ENCODE results near the gene ANGPTL8.

ANGPTL8 gene

GRCh38 chr19:11291415-11291814 lies 52.0 kb downstream of the ANGPTL8 start:
- H3K4me2 ChIP-seq (ENCODE audit: low read length), result no peak overlapping the region
- no peak overlapping the region for H3K27ac ChIP-seq (ENCODE audit: low read depth, low read length)

More at GRCh38 chr19:11291415-11291814, 52.0 kb downstream of the ANGPTL8 start:
- no peaks in the 10 kb centered on the region for H3K79me2 ChIP-seq (ENCODE audit: control insufficient read depth, low read length)
- H3F3A ChIP-seq (ENCODE audit: control insufficient read depth, insufficient read depth), result no peaks in the 10 kb centered on the region
- no peaks in the 10 kb centered on the region for H3K9me2 ChIP-seq (replicated peaks; ENCODE audit: control insufficient read depth, low read length)
- H3K36me3 ChIP-seq (ENCODE audit: control insufficient read depth, low read length), result no peaks in the 10 kb centered on the region
- no peaks in the 10 kb centered on the region for H4K20me1 ChIP-seq (ENCODE audit: control insufficient read depth, insufficient read depth, low read depth, low read length)
- H3K4me1 ChIP-seq (ENCODE audit: control insufficient read depth, low read length), result peaks cover 11% of the 10 kb centered on the region
- H3K27me3 ChIP-seq (ENCODE audit: control insufficient read depth, low read length), result no peaks in the 10 kb centered on the region
- no peak overlapping the region for H3K4me3 ChIP-seq (ENCODE audit: low read length)
- TF ChIP-seq CTCF (IDR thresholded peaks at IDR 0.05; ENCODE audit: low read depth, low read length, poor library complexity, severe bottlenecking) (no peak), EZH2phosphoT487 (IDR thresholded peaks at IDR 0.05; ENCODE audit: borderline replicate concordance, low read length) (no peak)
- no peaks in the 10 kb centered on the region for H3K9me3 ChIP-seq (ENCODE audit: control insufficient read depth, insufficient read depth, low read length)
